ENCODE measurements around the gene DYSF.

Gene DYSF

GRCh38 chr2:71716697-71717624 lies 263.6 kb downstream of the DYSF start:
- no peak for DNase-seq

DNA sequence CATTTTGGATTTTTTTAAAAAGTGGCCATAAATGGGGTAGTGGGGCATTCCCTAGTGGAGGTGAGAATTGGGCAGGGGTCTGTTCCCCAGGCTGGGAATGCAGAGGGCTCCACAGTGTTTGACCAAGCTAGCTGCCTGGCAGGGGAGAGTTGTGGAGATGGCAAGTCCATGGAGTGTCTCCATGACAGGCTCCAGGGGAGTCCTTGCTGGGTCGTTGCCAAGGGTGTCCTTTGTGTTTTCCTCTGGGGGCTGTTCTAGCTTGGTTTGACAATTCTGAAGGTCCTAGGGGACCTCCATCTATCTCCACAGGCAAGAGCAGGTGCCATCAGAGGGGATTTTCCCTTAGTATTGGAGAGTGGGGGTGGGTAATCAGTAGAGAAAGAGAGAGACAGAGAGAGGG lies 265.3 kb downstream of the DYSF start:
- no peak for DNase-seq

DNA sequence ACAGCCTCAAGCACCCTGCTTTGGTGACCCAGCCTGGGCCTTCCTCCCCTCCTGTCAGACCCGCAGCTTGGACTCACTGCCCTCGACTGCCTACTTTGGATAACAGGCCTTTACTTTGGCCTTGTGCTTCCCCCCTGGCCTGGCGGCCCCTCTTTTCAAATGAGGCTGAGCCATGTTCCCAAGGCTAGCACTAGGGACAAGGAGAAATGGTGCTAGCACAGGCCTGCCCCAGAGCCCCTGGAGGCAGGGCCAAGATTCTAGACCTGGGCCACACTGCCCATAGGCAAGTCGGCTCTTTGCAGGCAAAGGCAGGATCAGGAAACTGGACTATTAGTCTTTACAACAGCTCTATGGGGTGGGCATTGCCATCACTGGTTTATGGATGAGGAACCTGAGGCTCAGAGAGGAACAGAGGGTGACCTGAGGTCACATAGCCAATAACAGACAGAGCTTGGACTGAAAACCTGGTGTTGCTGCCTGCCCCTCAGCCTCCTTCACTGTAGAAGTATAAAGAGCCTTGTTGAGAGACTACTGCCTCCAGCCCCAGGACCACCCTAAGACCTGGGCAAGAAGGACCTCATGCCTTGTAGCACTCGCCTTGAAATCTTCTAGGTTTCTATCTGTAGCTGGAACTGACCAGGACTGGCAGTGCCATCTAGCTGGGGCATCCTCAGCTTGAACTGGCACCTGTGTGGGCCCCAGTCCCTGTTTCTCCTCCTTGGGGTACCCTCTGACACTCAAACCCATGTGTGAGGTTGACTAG lies 266.3 kb downstream of the DYSF start:
- DNase-seq: no peak

DNA sequence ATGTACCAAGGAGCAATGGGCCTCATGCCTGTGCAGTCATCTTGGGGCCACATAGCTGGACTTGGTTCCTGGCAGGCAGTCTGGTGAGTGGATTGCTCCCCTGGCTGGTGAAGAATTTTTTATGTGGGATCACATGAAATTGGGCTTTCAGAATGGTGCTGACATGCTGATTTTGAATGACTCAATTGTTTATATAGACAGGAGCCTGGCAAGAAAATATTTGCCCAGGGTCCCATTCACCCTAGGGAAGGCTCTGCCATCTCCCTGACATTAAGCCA lies 266.9 kb downstream of the DYSF start:
- DNase-seq: no peak

GRCh38 chr2:71720596-71721361 lies 267.4 kb downstream of the DYSF start:
- DNase-seq: no peak

DNA sequence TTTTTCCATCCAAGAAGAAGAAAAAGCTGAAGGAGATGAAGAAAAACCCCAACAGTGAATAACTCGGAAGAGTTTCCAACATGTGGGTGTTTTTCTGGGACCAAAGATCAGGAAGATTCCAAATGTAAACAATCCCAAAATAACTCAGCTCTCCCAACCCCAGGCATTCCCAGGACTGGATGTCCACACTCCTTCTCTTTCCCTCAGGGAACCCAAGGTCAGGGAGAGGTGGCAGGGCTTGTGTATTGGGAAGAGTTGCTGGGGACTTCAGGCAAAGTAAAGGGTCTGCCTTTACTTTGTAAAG lies 268.0 kb downstream of the DYSF start:
- DNase-seq: no peak

GRCh38 chr2:71721669-71722068 lies 268.3 kb downstream of the DYSF start:
- DNase-seq: no peak

- no peak for DNase-seq
Measured at GRCh38 chr2:71722286-71722685, 268.9 kb downstream of the DYSF start.

- DNase-seq: no peak
Measured at GRCh38 chr2:71724793-71725192, 271.4 kb downstream of the DYSF start.

DNA sequence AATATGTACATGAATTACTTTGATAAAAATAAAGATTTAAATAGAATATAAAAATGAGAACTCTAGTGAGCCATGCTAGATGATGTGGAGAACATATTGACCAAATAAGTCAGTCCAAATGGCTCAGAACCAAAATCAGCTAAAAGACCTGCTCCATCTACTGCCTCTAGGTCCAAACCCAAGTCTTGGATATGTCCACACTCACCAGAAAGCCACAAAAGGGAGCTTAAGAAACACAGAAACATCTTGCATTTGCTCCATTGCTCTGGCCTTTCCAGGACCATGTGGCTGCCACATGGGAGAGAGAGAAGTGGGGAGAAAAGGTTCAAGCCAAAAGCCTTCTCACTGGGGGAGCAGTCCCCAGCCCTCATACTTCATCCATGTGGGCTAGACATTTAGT lies 272.5 kb downstream of the DYSF start:
- DNase-seq: no peak

GRCh38 chr2:71727562-71727961 lies 274.2 kb downstream of the DYSF start:
- DNase-seq: no peak

GRCh38 chr2:71728036-71728435 lies 274.7 kb downstream of the DYSF start:
- DNase-seq: no peak

DNA sequence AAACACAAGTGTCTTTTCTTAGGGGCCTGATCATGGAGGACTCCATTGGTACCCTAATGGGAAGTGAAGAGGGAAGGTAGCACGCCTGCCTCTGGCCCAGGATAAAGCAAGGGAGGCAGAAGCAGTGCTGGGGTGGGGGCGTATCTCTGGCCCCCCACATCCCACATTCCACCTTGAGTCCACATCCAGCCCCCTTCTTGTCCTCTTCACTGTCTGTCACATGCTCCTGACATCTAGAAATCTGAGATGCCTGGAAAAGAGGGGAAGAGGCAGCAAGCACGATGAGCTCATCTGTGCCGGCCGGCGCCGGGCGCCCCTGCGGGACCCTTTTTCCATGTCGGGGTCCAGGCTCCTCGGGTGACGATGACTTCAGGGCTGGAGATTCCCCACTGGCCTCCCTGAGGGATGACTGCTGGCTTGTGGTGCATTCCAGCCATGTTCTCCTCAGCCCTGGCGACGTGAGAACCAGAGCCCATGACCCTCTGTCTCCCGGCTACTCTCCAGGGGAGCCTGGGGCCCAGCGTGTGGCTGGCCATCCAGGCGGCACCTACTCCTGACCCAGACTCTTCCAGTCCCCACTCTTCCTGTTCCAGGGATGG lies 277.5 kb downstream of the DYSF start:
- no peak for DNase-seq

DNA sequence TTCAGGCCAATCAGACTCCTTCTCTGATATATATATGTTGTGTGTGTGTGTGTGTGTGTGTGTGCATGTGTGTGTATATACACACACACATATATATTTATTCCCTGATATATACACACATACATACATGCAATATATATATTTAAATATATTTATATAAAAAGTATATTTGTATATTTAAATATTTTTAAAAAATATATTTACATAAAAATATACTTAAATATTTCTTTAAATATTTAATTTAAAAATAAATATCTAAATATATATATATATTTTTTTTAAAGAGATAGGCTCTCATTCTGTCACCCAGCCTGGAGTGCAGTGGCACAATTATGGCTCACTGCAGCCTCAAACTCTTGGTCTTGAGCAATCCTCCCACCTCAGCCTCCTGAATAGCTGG lies 281.3 kb downstream of the DYSF start:
- no peak for DNase-seq

- DNase-seq: no peak
Measured at GRCh38 chr2:71735676-71736075, 282.3 kb downstream of the DYSF start.

Data from CD4-positive, alpha-beta T cell treated with Interleukin-12 subunit alpha and Interleukin-12 subunit beta, for 1 hour (primary cell).